Heart right ventricle (tissue), 16 donors: ENCODE results near the gene HMGXB3. TPM values are rescaled to one million over a fixed set of nuclear protein-coding genes. Genes with fewer than 3 reads are reported as not detected.

Source experiments
- ATAC-seq, 8 donors: fragments of 200-7000 bp; cut with Tn5 transposase; one replicate each; pipeline ENCODE4 v1.9.1; 2020; ENCODE audit warnings: mild to moderate bottlenecking in 8 of 8, moderate library complexity in 8 of 8, moderate number of reproducible peaks in 1 of 8
- DNase-seq, 2 donors: peaks; one replicate each; pipeline ENCODE4 v3.0.0-alpha.2; 2020
- H3K27ac ChIP-seq, 10 donors: fragments of 200-600 bp; sonication (generic) in 2 of 10; one replicate each; pipeline versions ENCODE4 v1.5.0 to v1.8.0; 2020 to 2022; ENCODE audit warnings: mild to moderate bottlenecking in 3 of 10
- H3K27me3 ChIP-seq, 7 donors: fragments of 200-600 bp; one replicate each; pipeline ENCODE4 v1.8.0; 2021 to 2022; ENCODE audit warnings: mild to moderate bottlenecking in 2 of 7
- H3K36me3 ChIP-seq, 9 donors: fragments of 200-600 bp; sonication (generic) in 1 of 9; one replicate each; pipeline versions ENCODE4 v1.5.0 to v1.8.0; 2020 to 2022; ENCODE audit warnings: mild to moderate bottlenecking in 2 of 9
- H3K4me1 ChIP-seq, 9 donors: fragments of 200-600 bp; sonication (generic) in 1 of 9; one replicate each; pipeline versions ENCODE4 v1.5.0 to v1.8.0; 2020 to 2022; ENCODE audit warnings: mild to moderate bottlenecking in 4 of 9
- H3K4me3 ChIP-seq, 10 donors: fragments of 200-600 bp; sonication (generic) in 2 of 10; one replicate each; pipeline versions ENCODE4 v1.5.0 to v1.8.0; 2020 to 2022; ENCODE audit warnings: mild to moderate bottlenecking in 7 of 10, moderate library complexity in 2 of 10
- H3K9me3 ChIP-seq, 11 donors: fragments of 200-600 bp in 10 of 11; sonication (generic) in 2 of 11; one replicate each; pipeline versions ENCODE4 v1.5.0 to v1.8.0; 2013 to 2022; ENCODE audit warnings: mild to moderate bottlenecking in 2 of 11, control low read depth in 1 of 11, moderate library complexity in 1 of 11
- WGBS, 2 donors: extraction: QIAGEN DNeasy Blood & Tissue Kit; methylation state at CpG; one replicate each; pipeline ENCODE4 v1.1.7; 2013; ENCODE audit warnings: inconsistent platforms in 1 of 2; 5-methylcytosine and 5-hydroxymethylcytosine counted together
- intact Hi-C, 10 donors: fragments of 100-400 bp; cut with DNase I; formaldehyde crosslinking; loops; one replicate each; pipeline versions ENCODE4 v1.11.1 to v1.14.2; 2022
- polyA plus RNA-seq, 2 donors: library from polyadenylated mRNA; stranded (reverse); fragments of 200-250 nt; gene quantifications; one replicate each; pipeline ENCODE4 v1.2.3, GENCODE V29; 2013
- total RNA-seq, 10 donors: library from RNA; stranded (reverse); fragmentation: NEBNext Ultra II Directional in 3 of 10; extraction: Animal tissue kit (Norgen Biotek cat#: 25700) in 3 of 10; gene quantifications; one replicate each; pipeline versions ENCODE4 v1.2.1 to v1.2.4, GENCODE V29; 2021 to 2023
- TF ChIP-seq, protein P1 (sequence below), 9 donors: fragments of 200-600 bp; sonication (generic) in 2 of 9; IDR thresholded peaks; one replicate each; pipeline versions ENCODE4 v1.5.0 to v1.8.0; 2021 to 2022; ENCODE audit warnings: antibody characterized with exemption in 9 of 9, mild to moderate bottlenecking in 5 of 9, moderate library complexity in 1 of 9
- donor health status: Arrhythmogenic right ventricular cardiomyopathy.
- donor health status: ischemic (EF 13 %, LVEDD 7.1; RV severe dilation, severe dysfunction).
- donor health status: healthy with polysubstance abuse.
- donor health status: DM: no; HTN: yes; CAD: no.
- donor health status: DM: no; HTN: no; CAD: no.
- donor health status: ischemic (EF 25% LVEDD 6.9; RV normal size, moderate dysfunction).
- donor health status: ischemic (EF 25% LVEDD 5.7; RV mildly dilated, moderate dysfunction).
- donor health status: healthy.
- donor health status: DM: yes; HTN: yes; CAD: no.
- donor health status: Ischemic cardiomyopathy.
- donor health status: ischemic (EF 35%, LVEDD 5.7; RV mildly dilated, moderate dysfunction).
- donor health status: nonischemic (EF 11% LVEDD 7.7; RV severe dilation, severe dysfunction).
- donor health status: DM: yes; HTN: yes; CAD: no.
- donor health status: PGD.
- donor health status: ischemic (EF 29% LVEDD 5.4; RV normal size, mild dysfunction).
- donor health status: nonischemic (EF 23%, LVEDD 6.1; RV moderate dilation, normal function).

HMGXB3 gene
- total and polyA plus RNA-seq, 12 donors = 12.7 to 17.9 (median 14.9) TPM

DNA sequence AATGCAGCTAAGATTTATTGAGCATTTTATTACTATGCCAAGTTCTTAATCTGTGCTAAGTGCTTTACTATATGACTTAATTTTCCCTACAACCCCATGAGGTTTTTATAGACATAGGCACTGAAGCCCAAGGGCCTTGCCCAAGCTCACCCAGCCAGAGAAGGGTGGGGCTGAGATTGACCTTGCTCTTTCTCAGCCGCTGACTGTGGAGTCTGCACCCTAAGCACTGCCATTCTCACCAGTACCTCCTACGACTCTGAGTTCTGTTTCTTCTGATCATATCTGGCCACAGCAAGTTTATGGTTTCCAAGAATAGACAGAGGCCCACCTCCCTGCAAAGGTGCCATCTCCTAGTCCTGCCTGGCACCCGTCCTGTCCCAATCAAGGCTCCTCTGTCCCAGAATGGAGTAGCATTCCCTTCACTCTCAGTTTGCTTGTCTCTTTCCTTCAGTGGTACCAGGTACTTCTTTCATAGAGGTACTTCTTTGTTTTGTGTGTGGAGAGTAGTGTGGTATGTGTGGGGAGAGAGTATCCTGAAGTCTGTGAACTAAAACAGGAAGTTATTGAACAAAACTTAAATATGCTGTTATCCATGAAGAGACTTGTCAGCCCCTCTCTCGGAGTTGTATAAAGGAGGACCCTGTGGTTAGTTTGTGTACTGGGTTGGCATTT is 43.3 kb downstream of the HMGXB3 start:
- Histone ChIP-seq H3K4me1 (peaks cover 0 to 46% (median 34%) of the 10 kb centered on the region in 9 donors), H3K27me3 (no peaks in the 10 kb centered on the region), H3K27ac (peak overlapping the region in 7 of 10 donors; percentile 18 to 72 (median 61)), H3K9me3 (no peaks in the 10 kb centered on the region), H3K36me3 (peaks cover 3 to 100% (median 39%) of the 10 kb centered on the region in 9 donors), H3K4me3 (no peak overlapping the region)
- 47 to 55% methylated on average over 4 of the region's 4 CpGs for WGBS, 2 donors
- intact Hi-C loops = loop anchor here in 3 of 10 donors (10.0 kb wide), 1 partner anchor 171 kb away; no protein-coding TSS in a partner anchor
- ATAC-seq = peak in 6 of 8 donors; percentile 36 to 65 (median 56)
- DNase-seq = no peak
- TF ChIP-seq, protein P1, sequence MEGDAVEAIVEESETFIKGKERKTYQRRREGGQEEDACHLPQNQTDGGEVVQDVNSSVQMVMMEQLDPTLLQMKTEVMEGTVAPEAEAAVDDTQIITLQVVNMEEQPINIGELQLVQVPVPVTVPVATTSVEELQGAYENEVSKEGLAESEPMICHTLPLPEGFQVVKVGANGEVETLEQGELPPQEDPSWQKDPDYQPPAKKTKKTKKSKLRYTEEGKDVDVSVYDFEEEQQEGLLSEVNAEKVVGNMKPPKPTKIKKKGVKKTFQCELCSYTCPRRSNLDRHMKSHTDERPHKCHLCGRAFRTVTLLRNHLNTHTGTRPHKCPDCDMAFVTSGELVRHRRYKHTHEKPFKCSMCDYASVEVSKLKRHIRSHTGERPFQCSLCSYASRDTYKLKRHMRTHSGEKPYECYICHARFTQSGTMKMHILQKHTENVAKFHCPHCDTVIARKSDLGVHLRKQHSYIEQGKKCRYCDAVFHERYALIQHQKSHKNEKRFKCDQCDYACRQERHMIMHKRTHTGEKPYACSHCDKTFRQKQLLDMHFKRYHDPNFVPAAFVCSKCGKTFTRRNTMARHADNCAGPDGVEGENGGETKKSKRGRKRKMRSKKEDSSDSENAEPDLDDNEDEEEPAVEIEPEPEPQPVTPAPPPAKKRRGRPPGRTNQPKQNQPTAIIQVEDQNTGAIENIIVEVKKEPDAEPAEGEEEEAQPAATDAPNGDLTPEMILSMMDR (IDR thresholded peaks at IDR 0.05) = no peak

DNA sequence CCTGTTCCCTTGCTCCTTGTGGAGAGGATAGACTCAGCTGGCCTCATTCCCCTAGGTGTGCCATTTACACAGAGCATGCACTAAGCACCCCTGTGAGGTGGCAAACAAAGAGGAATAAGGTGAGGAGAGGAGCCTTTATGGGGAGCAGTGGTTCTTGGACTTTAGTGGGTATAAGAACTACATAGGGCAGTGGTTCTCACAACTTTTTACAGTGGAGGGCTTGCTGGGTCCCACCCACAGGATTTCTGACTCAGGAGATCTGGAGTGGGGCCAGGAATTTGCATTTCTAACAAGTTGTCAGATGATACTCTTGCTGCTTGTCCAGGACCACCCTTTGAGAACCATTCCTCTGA is 43.8 kb downstream of the HMGXB3 start:
- peaks cover 0 to 46% (median 34%) of the 10 kb centered on the region in 9 donors for H3K4me1 ChIP-seq
- ATAC-seq (peak in 5 of 8 donors; percentile 5 to 29 (median 19)), DNase-seq (peak in 1 of 2 donors; percentile 35)
- no peak overlapping the region for H3K4me3 ChIP-seq
- H3K27me3 ChIP-seq = no peaks in the 10 kb centered on the region
- peaks cover 6 to 100% (median 44%) of the 10 kb centered on the region in 9 donors for H3K36me3 ChIP-seq
- H3K9me3 ChIP-seq = no peaks in the 10 kb centered on the region
- intact Hi-C loops = loop anchor here in 3 of 10 donors (10.0 kb wide), 1 partner anchor 170 kb away; no protein-coding TSS in a partner anchor
- TF ChIP-seq, protein P1 (IDR thresholded peaks at IDR 0.05) = no peak
- peak overlapping the region in 7 of 10 donors; percentile 18 to 72 (median 61) for H3K27ac ChIP-seq

DNA sequence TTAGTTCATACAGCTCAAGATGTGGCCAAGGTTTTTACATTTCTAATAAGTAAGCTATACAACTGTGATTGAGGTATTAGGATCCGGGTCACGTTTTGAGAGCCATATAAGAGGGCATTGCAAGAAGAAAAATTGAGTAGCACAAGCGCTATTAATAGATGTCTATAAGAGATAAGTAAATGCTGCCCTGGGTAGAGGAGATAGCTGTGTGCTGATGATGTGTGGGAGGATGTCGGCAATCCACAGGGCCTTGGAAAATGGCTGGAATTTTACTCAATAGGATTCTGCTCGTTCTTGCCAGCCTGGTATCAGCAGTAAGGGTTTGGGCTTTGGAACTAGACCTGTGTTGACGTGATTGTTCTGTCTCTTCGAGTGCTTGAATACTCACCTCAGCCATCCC is 44.2 kb downstream of the HMGXB3 start:
- TF ChIP-seq, protein P1 (IDR thresholded peaks at IDR 0.05) = no peak
- intact Hi-C loops = loop anchor here in 3 of 10 donors (10.0 kb wide), 1 partner anchor 170 kb away; no protein-coding TSS in a partner anchor
- DNase-seq (no peak), ATAC-seq (peak in 3 of 8 donors; percentile 20 to 42 (median 24))
- no peaks in the 10 kb centered on the region for H3K9me3 ChIP-seq
- H3K36me3 ChIP-seq = peaks cover 6 to 100% (median 49%) of the 10 kb centered on the region in 9 donors
- no peaks in the 10 kb centered on the region for H3K27me3 ChIP-seq
- no peak overlapping the region for H3K4me3 ChIP-seq
- peak overlapping the region in 6 of 10 donors; percentile 18 to 72 (median 61) for H3K27ac ChIP-seq
- H3K4me1 ChIP-seq = peaks cover 0 to 46% (median 36%) of the 10 kb centered on the region in 9 donors
- 45 to 58% methylated on average over 7 of the region's 7 CpGs for WGBS, 2 donors

DNA sequence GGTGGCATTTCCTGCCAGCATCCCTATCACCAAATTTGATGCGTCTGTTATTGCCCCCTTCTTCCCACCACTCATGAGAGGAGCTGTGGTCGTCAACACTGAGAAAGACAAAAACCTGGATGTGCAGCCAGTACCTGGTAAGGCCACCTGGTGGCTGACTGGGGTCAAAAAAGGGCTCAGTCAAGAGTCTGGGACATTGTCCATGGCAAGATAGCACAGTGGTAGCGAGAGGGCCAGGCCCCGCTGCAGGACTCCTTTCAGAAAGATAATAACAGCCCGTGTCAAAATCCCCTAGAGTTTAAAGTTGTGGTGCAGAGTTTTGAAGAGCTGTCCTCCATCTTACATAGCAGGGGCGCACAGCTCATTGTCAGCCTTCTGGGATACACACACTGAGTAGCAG is 45.0 kb downstream of the HMGXB3 start:
- Histone ChIP-seq H3K27me3 (no peaks in the 10 kb centered on the region), H3K4me1 (peaks cover 0 to 46% (median 36%) of the 10 kb centered on the region in 9 donors), H3K36me3 (peaks cover 6 to 100% (median 54%) of the 10 kb centered on the region in 9 donors), H3K4me3 (no peak overlapping the region), H3K9me3 (no peaks in the 10 kb centered on the region), H3K27ac (peak overlapping the region in 3 of 10 donors; percentile 18 to 54 (median 27))
- no peak for DNase-seq
- intact Hi-C loops = loop anchor here in 3 of 10 donors (10.0 kb wide), 1 partner anchor 169 kb away; no protein-coding TSS in a partner anchor
- WGBS, 2 donors = 80 to 82% methylated on average over 6 of the region's 6 CpGs
- no peak for ATAC-seq
- TF ChIP-seq, protein P1 (IDR thresholded peaks at IDR 0.05) = no peak
